Endothelial cell of umbilical vein (primary cell): ENCODE data around the gene WNT7B. TPM values are rescaled to one million over a fixed set of nuclear protein-coding genes. Genes with fewer than 3 reads are reported as not detected.

Source experiments
- BruUV-seq: library from RNA; stranded (reverse); fragments of 400-500 nt; replicated peaks from 2 replicates; lab custom pipeline; 2021; lab: Mats Ljungman, UMichigan
- CTCF ChIA-PET: fragments of 300-600, 350-600 bp; sonication (Branson Sonifier 250); formaldehyde crosslinking; loops from one replicate; lab custom pipeline; 2021; ENCODE audit warnings: antibody characterized with exemption, inconsistent platforms; lab: Charles Lee
- POLR2A ChIA-PET: fragments of 300-600, 350-600 bp; sonication (Branson Sonifier 250); formaldehyde crosslinking; loops from one replicate; lab custom pipeline; 2021; ENCODE audit warnings: antibody characterized with exemption, inconsistent platforms; lab: Charles Lee
- DNase-seq: peaks from one replicate; pipeline ENCODE4 v3.0.0-alpha.2; 2011; ENCODE audit warnings: low read depth, low spot score
- FAIRE-seq: peaks from 2 replicates; lab custom pipeline; 2011; peaks lifted over from hg19 to GRCh38; lab: Jason Lieb, UNC
- H2AFZ ChIP-seq: 2 replicates; pipeline ENCODE4 v1.6.0; 2012; ENCODE audit warnings: low read depth, low read length, control low read depth, inconsistent platforms
- H3K27ac ChIP-seq: 2 replicates; pipeline ENCODE4 v1.5.1; 2011; ENCODE audit warnings: low read depth, mild to moderate bottlenecking, control low read depth, low read length, moderate library complexity; ENCODE audit not compliant: insufficient read depth
- H3K27me3 ChIP-seq, 2 experiments: 2 replicates each; pipeline versions ENCODE4 v1.6.0 to v1.6.1; 2011; ENCODE audit warnings: low read length in 2 of 2, mixed read lengths in 1 of 2; ENCODE audit not compliant: control insufficient read depth in 2 of 2, insufficient read depth in 2 of 2
- H3K36me3 ChIP-seq, 2 experiments: 2 replicates in 1 of 2; 3 replicates in 1 of 2; pipeline ENCODE4 v1.5.1; 2011; ENCODE audit warnings: low read length in 2 of 2, mild to moderate bottlenecking in 1 of 2, moderate library complexity in 1 of 2; ENCODE audit not compliant: control insufficient read depth in 2 of 2, insufficient read depth in 2 of 2; ENCODE audit errors: extremely low read depth in 1 of 2
- H3K4me1 ChIP-seq: 3 replicates; pipeline ENCODE4 v1.5.1; 2011; ENCODE audit warnings: mild to moderate bottlenecking, low read length; ENCODE audit not compliant: control insufficient read depth, insufficient read depth; ENCODE audit errors: extremely low read depth
- H3K4me2 ChIP-seq: 2 replicates; pipeline ENCODE4 v1.6.1; 2011; ENCODE audit warnings: low read length, control low read depth, mixed read lengths; ENCODE audit not compliant: insufficient read depth
- H3K4me3 ChIP-seq, 3 experiments: fragments of 200-600 bp in 1 of 3; sonication (generic), shearing (Covaris generic) in 1 of 3; replicated peaks in 1 of 3; 2 replicates each; pipeline ENCODE4 v1.5.1; 2011 to 2016; ENCODE audit warnings: control low read depth in 3 of 3, low read length in 3 of 3, mild to moderate bottlenecking in 2 of 3, inconsistent platforms in 1 of 3, low read depth in 1 of 3, moderate library complexity in 1 of 3; ENCODE audit not compliant: insufficient read depth in 1 of 3
- H3K79me2 ChIP-seq: 2 replicates; pipeline ENCODE4 v1.6.0; 2012; ENCODE audit warnings: low read length, inconsistent platforms; ENCODE audit not compliant: control insufficient read depth, insufficient read depth
- H3K9ac ChIP-seq: replicated peaks from 2 replicates; pipeline ENCODE3; 2011; ENCODE audit warnings: low read length, control low read depth; ENCODE audit not compliant: insufficient read depth; ENCODE audit errors: extremely low read depth
- H3K9me1 ChIP-seq: replicated peaks from 3 replicates; pipeline ENCODE4 v1.6.0; 2011; ENCODE audit warnings: mild to moderate bottlenecking, low read length; ENCODE audit not compliant: control insufficient read depth, insufficient read depth; ENCODE audit errors: extremely low read depth
- H3K9me3 ChIP-seq: replicated peaks from 2 replicates; pipeline ENCODE4 v1.5.1; 2012; ENCODE audit warnings: low read length, inconsistent platforms; ENCODE audit not compliant: control insufficient read depth, insufficient read depth
- H4K20me1 ChIP-seq: replicated peaks from 2 replicates; pipeline ENCODE3; 2011; ENCODE audit warnings: mild to moderate bottlenecking, low read length; ENCODE audit not compliant: control insufficient read depth, insufficient read depth; ENCODE audit errors: extremely low read depth
- EZH2 ChIP-seq: IDR thresholded peaks from 2 replicates; pipeline ENCODE4 v1.6.1; 2012; ENCODE audit warnings: borderline replicate concordance, low read depth, mild to moderate bottlenecking, moderate library complexity, low read length, inconsistent platforms; ENCODE audit not compliant: severe bottlenecking
- GATA2 ChIP-seq: IDR thresholded peaks from 2 replicates; pipeline ENCODE4 v1.7.0; 2011; ENCODE audit warnings: low read depth, mild to moderate bottlenecking, moderate library complexity, mixed read lengths, low read length; ENCODE audit not compliant: insufficient read length, insufficient read depth
- JUN ChIP-seq: IDR thresholded peaks from 2 replicates; pipeline ENCODE4 v1.6.1; 2011; ENCODE audit warnings: borderline replicate concordance, low read depth; ENCODE audit not compliant: insufficient read length, insufficient read depth
- MYC ChIP-seq: IDR thresholded peaks from one replicate; pipeline ENCODE4 v1.6.1; 2011; ENCODE audit warnings: mild to moderate bottlenecking, low read depth, low read length
- POLR2A ChIP-seq: IDR thresholded peaks from 2 replicates; pipeline ENCODE4 v1.6.1; 2012; ENCODE audit warnings: low read depth, mild to moderate bottlenecking, control low read depth, low read length
- dilution Hi-C: fragments of 300-500 bp; cut with MboI; formaldehyde crosslinking; loops from one replicate; pipeline ENCODE4 v1.15.0; 2019; ENCODE audit warnings: low sequenced_read_pairs; ENCODE audit not compliant: extremely low pct_ligation_motif_present
- intact Hi-C: fragments of 100-400 bp; cut with micrococcal nuclease; formaldehyde crosslinking; loops from one replicate; pipeline ENCODE4 v1.10.0; 2022
- polyA plus RNA-seq, 4 experiments: library from polyadenylated mRNA; depleted of rRNA in 3 of 4; stranded (reverse) in 3 of 4; unstranded in 1 of 4; fragments of >200 nt; gene quantifications; 2 replicates each; pipeline versions ENCODE4 v1.2.1 to v1.2.3, GENCODE V29; 2011 to 2012; ENCODE audit warnings: missing spikeins in 1 of 4
- total RNA-seq: library from RNA; stranded (reverse); gene quantifications from 2 replicates; pipeline ENCODE4 v1.2.3, GENCODE V29; 2021
- TF ChIP-seq, protein P1 (sequence below), 2 donors: IDR thresholded peaks; 1 replicate in 1 of 2; 2 replicates in 1 of 2; pipeline ENCODE4 v1.5.1; 2011; ENCODE audit warnings: low read length in 2 of 2, mild to moderate bottlenecking in 2 of 2, moderate library complexity in 2 of 2, control low read depth in 1 of 2, inconsistent platforms in 1 of 2, low read depth in 1 of 2; ENCODE audit not compliant: insufficient read depth in 1 of 2; ENCODE audit errors: extremely low read depth in 1 of 2

WNT7B gene
- total and polyA plus RNA-seq, 2 donors (not counting 3 experiments of a cell fraction or from before 2014, with no cell fraction given): not detected

DNA sequence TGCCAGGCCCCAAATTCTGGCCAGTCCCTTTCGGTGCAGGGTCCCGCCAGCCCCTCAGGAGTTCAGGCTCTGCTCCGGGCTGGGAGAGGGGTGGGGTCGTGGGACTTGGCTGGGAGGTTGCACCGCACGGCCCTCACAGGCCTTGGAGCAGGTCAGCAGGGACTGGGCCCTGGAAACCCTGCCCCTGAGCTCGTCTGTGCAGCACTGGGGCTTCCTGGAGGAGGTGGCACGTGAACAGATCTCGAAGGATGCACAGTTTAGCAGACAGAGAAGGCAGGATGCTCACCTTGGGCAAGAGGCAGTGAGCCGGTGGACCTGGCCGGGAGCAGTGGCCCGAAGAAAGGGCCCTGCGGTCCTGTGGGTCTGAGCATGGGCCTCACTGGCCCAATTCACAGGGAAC is 70.0 kb downstream of the WNT7B start:
- DNase-seq (no peak), FAIRE-seq (no peak)
- Histone ChIP-seq H3K36me3 (no peaks in the 10 kb centered on the region), H3K9me1 (no peaks in the 10 kb centered on the region), H3K27ac (no peak overlapping the region), H3K9ac (no peak overlapping the region), H3K4me2 (no peak overlapping the region), H3K27me3 (no peaks in the 10 kb centered on the region), H3K4me1 (peaks cover 4% of the 10 kb centered on the region), H4K20me1 (no peaks in the 10 kb centered on the region), H3K9me3 (no peaks in the 10 kb centered on the region), H2AFZ (no peak overlapping the region), H3K79me2 (no peaks in the 10 kb centered on the region), H3K4me3 (no peak overlapping the region)
- BruUV-seq: no TSS peak
- TF ChIP-seq MYC: no peak
- TF ChIP-seq, protein P1, sequence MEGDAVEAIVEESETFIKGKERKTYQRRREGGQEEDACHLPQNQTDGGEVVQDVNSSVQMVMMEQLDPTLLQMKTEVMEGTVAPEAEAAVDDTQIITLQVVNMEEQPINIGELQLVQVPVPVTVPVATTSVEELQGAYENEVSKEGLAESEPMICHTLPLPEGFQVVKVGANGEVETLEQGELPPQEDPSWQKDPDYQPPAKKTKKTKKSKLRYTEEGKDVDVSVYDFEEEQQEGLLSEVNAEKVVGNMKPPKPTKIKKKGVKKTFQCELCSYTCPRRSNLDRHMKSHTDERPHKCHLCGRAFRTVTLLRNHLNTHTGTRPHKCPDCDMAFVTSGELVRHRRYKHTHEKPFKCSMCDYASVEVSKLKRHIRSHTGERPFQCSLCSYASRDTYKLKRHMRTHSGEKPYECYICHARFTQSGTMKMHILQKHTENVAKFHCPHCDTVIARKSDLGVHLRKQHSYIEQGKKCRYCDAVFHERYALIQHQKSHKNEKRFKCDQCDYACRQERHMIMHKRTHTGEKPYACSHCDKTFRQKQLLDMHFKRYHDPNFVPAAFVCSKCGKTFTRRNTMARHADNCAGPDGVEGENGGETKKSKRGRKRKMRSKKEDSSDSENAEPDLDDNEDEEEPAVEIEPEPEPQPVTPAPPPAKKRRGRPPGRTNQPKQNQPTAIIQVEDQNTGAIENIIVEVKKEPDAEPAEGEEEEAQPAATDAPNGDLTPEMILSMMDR (IDR thresholded peaks at IDR 0.05; ENCODE audit: extremely low read depth in 1 of 2, insufficient read depth in 1 of 2, low read depth in 1 of 2, low read length in 2 of 2): no peak
- no peak for TF ChIP-seq GATA2
- TF ChIP-seq POLR2A: no peak
- TF ChIP-seq JUN: no peak
- no peak for TF ChIP-seq EZH2
- dilution Hi-C loops (no loop called here), intact Hi-C loops (no loop called here)
- POLR2A ChIA-PET: no interaction called here
- CTCF ChIA-PET: interaction anchor here (1.7 kb wide), 1 partner anchor 43 kb away, joined by 5 read pairs; no protein-coding TSS in a partner anchor
